ENCODE results near the gene CALR3. TPM values are rescaled to one million over a fixed set of nuclear protein-coding genes. Genes with fewer than 3 reads are reported as not detected.

The CALR3 gene
- total RNA-seq, 2 donors from 2014 or later, result not detected

- Histone ChIP-seq H3K4me3 (no peak overlapping the region), H3K27ac (no peak overlapping the region), H3K36me3 (no peaks in the 10 kb centered on the region), H3K4me1 (ENCODE audit: control insufficient read depth in 1 of 2, low read depth in 2 of 2) (peaks cover 17 to 25% of the 10 kb centered on the region in 2 donors), H3K9me3 (no peaks in the 10 kb centered on the region), H3K27me3 (replicated peaks; ENCODE audit: insufficient read depth) (no peaks in the 10 kb centered on the region)
- ATAC-seq (ENCODE audit: insufficient number of reproducible peaks, low FRiP score, low read depth) (no peak), DNase-seq (ENCODE audit: low spot score) (no peak)
- TF ChIP-seq CTCF (IDR thresholded peaks at IDR 0.05), result no peak
Observed at GRCh38 chr19:16446108-16446723, 49.8 kb downstream of the CALR3 start.

- Histone ChIP-seq H3K36me3 (peaks cover 5% of the 10 kb centered on the region), H3K9me3 (no peaks in the 10 kb centered on the region), H3K27me3 (replicated peaks; ENCODE audit: insufficient read depth) (no peaks in the 10 kb centered on the region), H3K4me3 (no peak overlapping the region), H3K27ac (no peak overlapping the region), H3K4me1 (ENCODE audit: control insufficient read depth in 1 of 2, low read depth in 2 of 2) (peaks cover 17 to 30% of the 10 kb centered on the region in 2 donors)
- ATAC-seq (ENCODE audit: insufficient number of reproducible peaks, low FRiP score, low read depth) (no peak), DNase-seq (ENCODE audit: low spot score) (no peak)
- TF ChIP-seq CTCF (IDR thresholded peaks at IDR 0.05), result no peak
Observed at GRCh38 chr19:16445238-16446107, 50.5 kb downstream of the CALR3 start.

GRCh38 chr19:16444269-16444600 lies 51.7 kb downstream of the CALR3 start:
- Histone ChIP-seq H3K4me1 (ENCODE audit: control insufficient read depth in 1 of 2, low read depth in 2 of 2) (peaks cover 17 to 30% of the 10 kb centered on the region in 2 donors), H3K27ac (no peak overlapping the region)
- DNase-seq (ENCODE audit: low spot score), result no peak

GRCh38 chr19:16442386-16443276 lies 53.3 kb downstream of the CALR3 start:
- Histone ChIP-seq H3K36me3 (peaks cover 5% of the 10 kb centered on the region), H3K27me3 (replicated peaks; ENCODE audit: insufficient read depth) (no peaks in the 10 kb centered on the region), H3K9me3 (no peaks in the 10 kb centered on the region), H3K4me1 (ENCODE audit: control insufficient read depth in 1 of 2, low read depth in 2 of 2) (peaks cover 17 to 30% of the 10 kb centered on the region in 2 donors), H3K27ac (no peak overlapping the region), H3K4me3 (no peak overlapping the region)
- no peak for ATAC-seq (ENCODE audit: insufficient number of reproducible peaks, low FRiP score, low read depth)
- DNase-seq (ENCODE audit: low spot score), result no peak
- TF ChIP-seq CTCF (IDR thresholded peaks at IDR 0.05), result no peak

More at GRCh38 chr19:16444269-16444600, 51.7 kb downstream of the CALR3 start:
- H3K9me3 ChIP-seq, result no peaks in the 10 kb centered on the region
- no peak for TF ChIP-seq CTCF (IDR thresholded peaks at IDR 0.05)
- no peak overlapping the region for H3K4me3 ChIP-seq
- no peaks in the 10 kb centered on the region for H3K27me3 ChIP-seq (replicated peaks; ENCODE audit: insufficient read depth)
- ATAC-seq (ENCODE audit: insufficient number of reproducible peaks, low FRiP score, low read depth), result no peak
- H3K36me3 ChIP-seq, result peaks cover 5% of the 10 kb centered on the region

All from thoracic aorta (tissue), 2 donors.